ENCODE measurements around the gene BAD. TPM values are rescaled to one million over a fixed set of nuclear protein-coding genes. Genes with fewer than 3 reads are reported as not detected.

Gene BAD
- total RNA-seq, 1 experiment from 2014 or later, result 34.7 TPM

DNA sequence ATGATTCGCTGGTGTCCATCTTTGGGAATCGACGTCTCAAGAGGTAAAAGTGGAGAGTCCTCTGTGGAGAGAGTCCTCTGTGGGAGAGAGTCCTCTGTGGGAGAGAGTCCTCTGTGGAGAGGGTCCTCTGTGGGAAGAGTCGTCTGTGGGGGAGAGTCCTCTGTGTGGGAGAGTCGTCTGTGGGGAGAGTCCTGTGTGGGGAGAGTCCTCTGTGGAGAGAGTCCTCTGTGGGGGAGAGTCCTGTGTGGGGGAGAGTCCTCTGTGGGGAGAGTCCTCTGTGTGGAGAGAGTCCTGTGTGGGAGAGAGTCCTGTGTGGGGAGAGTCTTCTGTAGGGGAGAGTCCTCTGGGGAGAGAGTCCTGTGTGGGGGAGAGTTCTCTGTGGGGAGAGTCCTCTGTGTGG is 36.6 kb upstream of the BAD start:
- DNase-seq (ENCODE audit: low spot score) (no peak), ATAC-seq (no peak)
- Mint-ChIP-seq H3K27ac (peak overlapping the region; percentile 65; the same call in 1 of the 2 replicates), H3K9me3 (no peaks in the 10 kb centered on the region), H3K36me3 (peaks cover 24% of the 10 kb centered on the region), H3K27me3 (ENCODE audit: low read depth) (no peaks in the 10 kb centered on the region), H3K4me3 (no peak overlapping the region), H3K4me1 (peaks cover 21% of the 10 kb centered on the region)
- ChIA-PET POLR2A (no interaction called here), CTCF (interaction anchor here (1.1 to 4.9 kb wide), 2 partner anchors 21 kb away, joined by 3 to 38 read pairs; no protein-coding TSS in a partner anchor)
- TF ChIP-seq HMGA2 (CRISPR knock-in tag; IDR thresholded peaks at IDR 0.05), result no peak
- TF ChIP-seq FOXJ3 (CRISPR knock-in tag; IDR thresholded peaks at IDR 0.05; ENCODE audit: borderline replicate concordance), result no peak
- TF ChIP-seq FOXK1 (CRISPR knock-in tag; IDR thresholded peaks at IDR 0.05), result no peak

DNA sequence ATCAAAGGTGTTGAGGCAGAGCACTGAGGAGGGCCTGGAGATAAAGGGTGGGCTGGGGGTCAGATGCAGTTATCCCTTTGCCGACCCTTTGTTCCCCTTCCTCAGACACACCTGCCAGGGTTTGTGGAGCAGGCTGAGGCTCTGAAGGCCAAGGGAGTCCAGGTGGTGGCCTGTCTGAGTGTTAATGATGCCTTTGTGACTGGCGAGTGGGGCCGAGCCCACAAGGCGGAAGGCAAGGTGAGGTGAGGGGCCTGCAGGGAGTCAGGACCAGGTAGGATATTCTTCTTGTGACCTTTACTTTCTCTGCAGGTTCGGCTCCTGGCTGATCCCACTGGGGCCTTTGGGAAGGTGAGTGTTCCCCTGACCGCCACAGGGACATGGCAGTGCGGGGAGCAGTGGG is 36.1 kb upstream of the BAD start:
- Mint-ChIP-seq H3K9me3 (no peaks in the 10 kb centered on the region), H3K4me3 (no peak overlapping the region), H3K36me3 (peaks cover 24% of the 10 kb centered on the region), H3K27me3 (ENCODE audit: low read depth) (no peaks in the 10 kb centered on the region), H3K27ac (no peak overlapping the region), H3K4me1 (peaks cover 21% of the 10 kb centered on the region)
- DNase-seq (ENCODE audit: low spot score), result no peak
- no peak for ATAC-seq
- CTCF ChIA-PET, result interaction anchor here (1.1 kb wide), 1 partner anchor 21 kb away, joined by 3 read pairs; no protein-coding TSS in a partner anchor
- POLR2A ChIA-PET, result no interaction called here
- no peak for TF ChIP-seq MXD4 (CRISPR knock-in tag; IDR thresholded peaks at IDR 0.05; ENCODE audit: borderline replicate concordance)
- no peak for TF ChIP-seq PREB (CRISPR knock-in tag; IDR thresholded peaks at IDR 0.05; ENCODE audit: borderline replicate concordance)
- TF ChIP-seq, protein P1, sequence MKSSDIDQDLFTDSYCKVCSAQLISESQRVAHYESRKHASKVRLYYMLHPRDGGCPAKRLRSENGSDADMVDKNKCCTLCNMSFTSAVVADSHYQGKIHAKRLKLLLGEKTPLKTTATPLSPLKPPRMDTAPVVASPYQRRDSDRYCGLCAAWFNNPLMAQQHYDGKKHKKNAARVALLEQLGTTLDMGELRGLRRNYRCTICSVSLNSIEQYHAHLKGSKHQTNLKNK (CRISPR knock-in tag; IDR thresholded peaks at IDR 0.05), result no peak
- TF ChIP-seq MAX (CRISPR knock-in tag; IDR thresholded peaks at IDR 0.05), result no peak
- TF ChIP-seq ZNF232 (CRISPR knock-in tag; IDR thresholded peaks at IDR 0.05), result no peak
- TF ChIP-seq ZNF317 (CRISPR knock-in tag; IDR thresholded peaks at IDR 0.05; ENCODE audit: borderline replicate concordance, low read depth), result no peak
- no peak for TF ChIP-seq EMX1 (CRISPR knock-in tag; IDR thresholded peaks at IDR 0.05)

DNA sequence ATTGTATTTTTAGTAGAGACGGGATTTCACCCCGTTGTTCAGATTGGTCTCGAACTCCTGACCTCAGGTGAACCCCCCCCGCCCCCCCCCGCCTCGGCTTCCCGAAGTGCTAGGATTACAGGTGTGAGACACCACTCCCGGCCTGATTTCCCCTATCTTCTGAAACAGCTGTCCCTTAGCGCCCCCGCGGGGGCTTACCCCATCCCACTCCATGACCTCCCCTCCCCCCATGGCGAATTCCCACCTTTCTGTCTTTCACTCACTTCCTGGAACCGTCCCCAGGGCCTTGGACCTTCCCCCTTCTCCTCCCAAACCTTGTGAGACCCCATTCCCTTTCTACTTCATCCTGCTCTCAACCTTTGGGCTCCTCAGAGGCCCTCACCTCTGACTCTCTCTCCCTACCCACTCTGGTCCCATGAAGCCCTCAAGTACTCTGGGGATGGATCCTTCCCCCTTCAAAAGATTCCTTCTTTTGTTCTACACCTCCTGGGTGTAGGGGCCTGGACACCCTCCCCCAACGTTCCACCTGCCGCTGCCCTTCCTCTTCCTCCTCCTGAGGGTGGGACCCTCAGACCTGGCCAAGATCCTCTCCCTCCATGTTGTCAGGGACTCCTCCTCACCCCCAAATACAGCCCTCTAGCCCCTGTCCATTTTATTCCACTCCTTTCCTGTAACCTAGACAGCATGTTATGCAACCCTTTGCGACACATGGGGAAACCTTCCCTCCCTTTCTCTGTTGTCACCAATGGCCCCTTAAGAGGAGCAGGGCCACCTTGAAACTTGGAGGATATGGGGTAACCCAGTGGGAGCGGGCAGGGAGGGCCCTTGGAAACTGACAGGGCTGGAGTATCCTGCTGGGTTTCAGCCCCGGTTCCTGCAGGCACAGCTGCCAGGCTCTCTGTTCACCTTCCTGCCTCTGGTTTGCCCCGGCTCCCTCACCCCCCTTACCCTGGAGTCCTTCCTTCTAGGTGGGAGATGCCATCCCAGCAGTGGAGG is 34.6 kb upstream of the BAD start:
- peak overlapping the region; percentile 75 for H3K27ac Mint-ChIP-seq
- POLR2A ChIA-PET, result interaction anchor here (1.8 to 3.0 kb wide), 3 partner anchors 14 to 36 kb away, joined by 4 to 25 read pairs (median 15); partner anchors contain the start of gene ESRRA

More for the DNA sequence above, 34.6 kb upstream of the BAD start:
- peaks cover 17% of the 10 kb centered on the region for H3K4me1 Mint-ChIP-seq
- no peaks in the 10 kb centered on the region for H3K27me3 Mint-ChIP-seq (ENCODE audit: low read depth)
- CTCF ChIA-PET, result interaction anchor here (1.2 to 3.8 kb wide), 8 partner anchors 13 to 311 kb away, joined by 3 to 173 read pairs (median 36); partner anchors contain the start of genes CATSPERZ, CCDC88B and ESRRA
- TF ChIP-seq ELF4 (CRISPR knock-in tag; IDR thresholded peaks at IDR 0.05; ENCODE audit: low read depth) (no peak), MXD4 (CRISPR knock-in tag; IDR thresholded peaks at IDR 0.05; ENCODE audit: borderline replicate concordance) (no peak), ZNF512 (CRISPR knock-in tag; IDR thresholded peaks at IDR 0.05; ENCODE audit: borderline replicate concordance) (no peak)
- no peaks in the 10 kb centered on the region for H3K9me3 Mint-ChIP-seq
- peaks cover 27% of the 10 kb centered on the region for H3K36me3 Mint-ChIP-seq
- H3K4me3 Mint-ChIP-seq, result peak overlapping the region; percentile 90
- no peak for ATAC-seq
- DNase-seq (ENCODE audit: low spot score), result no peak
